ACC112 (cell line): ENCODE data around the gene SPEG.

Experiments
- H2AFZ ChIP-seq: fragments of 200-600 bp; sonication (generic); one replicate; pipeline ENCODE4 v1.6.0; 2017; ENCODE audit warnings: antibody characterized with exemption, low read length; ENCODE audit not compliant: unreplicated experiment
- H3K27ac ChIP-seq: fragments of 200-600 bp; sonication (generic); 2 replicates; pipeline ENCODE4 v1.5.1; 2014; ENCODE audit warnings: low read depth, mild to moderate bottlenecking, antibody characterized with exemption, low read length, moderate library complexity
- H3K27me3 ChIP-seq: fragments of 200-600 bp; sonication (generic); 2 replicates; pipeline ENCODE4 v1.6.1; 2014; ENCODE audit warnings: mild to moderate bottlenecking, antibody characterized with exemption, low read length, moderate library complexity, mixed read lengths; ENCODE audit not compliant: insufficient read depth
- H3K36me3 ChIP-seq: fragments of 200-600 bp; sonication (generic); 2 replicates; pipeline ENCODE4 v1.6.1; 2016; ENCODE audit warnings: mild to moderate bottlenecking, antibody characterized with exemption, low read length, moderate library complexity, mixed read lengths; ENCODE audit not compliant: insufficient read depth
- H3K4me1 ChIP-seq: fragments of 200-600 bp; sonication (generic); one replicate; pipeline ENCODE4 v1.6.1; 2016; ENCODE audit warnings: low read length, mixed read lengths; ENCODE audit not compliant: insufficient read depth, unreplicated experiment, control insufficient read depth
- H3K4me3 ChIP-seq: fragments of 200-600 bp; sonication (generic); 2 replicates; pipeline ENCODE4 v1.5.1; 2014; ENCODE audit warnings: mild to moderate bottlenecking, low read depth, low read length
- H3K79me2 ChIP-seq: fragments of 200-600 bp; sonication (generic); one replicate; pipeline ENCODE4 v1.6.0; 2016; ENCODE audit warnings: low read length; ENCODE audit not compliant: control insufficient read depth, unreplicated experiment, insufficient read depth

SPEG gene

DNA sequence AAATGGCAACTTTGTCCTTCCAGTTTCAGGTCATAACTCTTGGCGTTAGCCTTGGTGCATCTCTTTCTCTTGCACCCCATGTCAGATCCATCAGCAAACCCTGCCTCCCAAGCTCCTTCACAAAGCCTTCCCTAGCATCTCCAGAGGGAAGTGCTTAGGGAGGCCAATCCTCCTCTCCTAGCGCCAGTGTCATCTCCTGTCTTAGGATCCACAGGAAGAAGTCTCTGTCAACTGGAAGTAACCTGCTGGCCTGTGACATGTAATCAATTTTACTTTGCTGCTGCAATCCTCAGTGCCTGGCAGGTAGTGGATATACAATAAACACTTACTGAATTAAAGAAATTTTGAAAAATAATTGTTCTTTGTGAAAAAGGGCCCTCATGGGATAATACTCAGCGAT is 39.0 kb upstream of the SPEG start:
- Histone ChIP-seq H3K79me2 (no peaks in the 10 kb centered on the region), H3K36me3 (no peaks in the 10 kb centered on the region), H3K4me3 (no peak overlapping the region), H3K27ac (no peak overlapping the region), H2AFZ (no peak overlapping the region), H3K27me3 (no peaks in the 10 kb centered on the region), H3K4me1 (peaks cover 13% of the 10 kb centered on the region)

DNA sequence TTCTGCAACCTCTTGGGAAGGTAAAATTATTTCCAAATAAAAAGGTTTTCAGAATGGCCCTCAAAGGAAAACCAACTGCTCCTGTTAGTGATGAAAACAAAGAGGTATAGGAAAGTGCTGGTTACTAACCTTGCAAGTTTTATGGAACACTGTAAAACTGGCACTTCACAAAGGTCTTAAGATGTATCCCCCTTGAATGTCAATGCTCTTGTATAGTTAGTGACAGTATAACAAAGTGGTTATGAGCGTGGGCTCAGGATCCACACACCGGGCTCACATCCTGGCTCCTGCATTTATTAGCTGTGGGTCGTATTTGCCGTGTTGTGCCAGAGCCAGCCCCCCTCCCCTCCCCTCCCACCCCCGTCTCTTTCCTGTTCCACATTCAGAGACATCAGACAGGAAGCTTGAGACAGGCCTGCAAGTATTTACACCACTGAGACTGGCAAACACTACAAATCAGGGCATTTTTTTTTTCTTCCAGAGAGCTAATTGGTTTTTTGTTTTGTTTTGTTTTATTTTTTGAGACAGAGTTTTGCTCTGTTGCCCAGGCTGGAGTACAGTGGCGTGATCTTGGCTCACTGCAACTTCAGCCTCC is 37.7 kb upstream of the SPEG start:
- Histone ChIP-seq H3K4me3 (no peak overlapping the region), H2AFZ (peak overlapping the region; percentile 43), H3K4me1 (peaks cover 13% of the 10 kb centered on the region), H3K36me3 (no peaks in the 10 kb centered on the region), H3K27ac (no peak overlapping the region), H3K27me3 (no peaks in the 10 kb centered on the region), H3K79me2 (no peaks in the 10 kb centered on the region)

DNA sequence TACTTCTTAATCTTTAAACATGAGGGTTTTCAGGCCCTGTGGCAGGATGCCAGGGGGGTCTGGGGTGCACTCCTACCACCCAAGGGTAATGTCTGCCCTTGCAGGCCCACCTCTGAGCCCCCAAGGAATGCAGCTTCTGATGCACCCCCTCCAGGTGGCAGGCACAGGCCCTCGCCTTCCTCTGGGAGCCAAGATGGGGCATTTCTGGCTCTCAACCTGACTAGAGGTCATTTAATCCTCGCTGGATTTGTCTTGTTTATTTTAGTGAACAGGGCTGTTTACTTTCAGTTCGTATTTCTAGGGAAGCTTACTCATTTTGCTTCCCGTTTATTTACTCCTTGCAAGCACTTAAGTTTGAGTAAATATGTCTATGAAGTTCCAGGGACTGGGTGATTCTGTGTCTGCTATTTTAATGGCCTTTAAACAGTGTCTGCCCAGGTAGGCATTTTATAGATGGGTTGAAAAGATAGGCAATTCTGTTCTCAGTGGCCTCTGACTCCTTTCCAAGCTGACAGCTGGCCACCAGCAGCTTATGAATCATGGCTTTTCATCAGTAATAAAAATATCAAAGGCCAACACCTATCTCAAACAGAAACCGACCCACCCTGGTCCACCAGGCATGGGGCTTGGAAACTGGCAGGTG is 35.8 kb upstream of the SPEG start:
- Histone ChIP-seq H2AFZ (no peak overlapping the region), H3K36me3 (no peaks in the 10 kb centered on the region), H3K27me3 (no peaks in the 10 kb centered on the region), H3K4me3 (peak overlapping the region; percentile 20; the same call in 1 of the 2 replicates), H3K79me2 (no peaks in the 10 kb centered on the region), H3K27ac (no peak overlapping the region), H3K4me1 (peaks cover 17% of the 10 kb centered on the region)

DNA sequence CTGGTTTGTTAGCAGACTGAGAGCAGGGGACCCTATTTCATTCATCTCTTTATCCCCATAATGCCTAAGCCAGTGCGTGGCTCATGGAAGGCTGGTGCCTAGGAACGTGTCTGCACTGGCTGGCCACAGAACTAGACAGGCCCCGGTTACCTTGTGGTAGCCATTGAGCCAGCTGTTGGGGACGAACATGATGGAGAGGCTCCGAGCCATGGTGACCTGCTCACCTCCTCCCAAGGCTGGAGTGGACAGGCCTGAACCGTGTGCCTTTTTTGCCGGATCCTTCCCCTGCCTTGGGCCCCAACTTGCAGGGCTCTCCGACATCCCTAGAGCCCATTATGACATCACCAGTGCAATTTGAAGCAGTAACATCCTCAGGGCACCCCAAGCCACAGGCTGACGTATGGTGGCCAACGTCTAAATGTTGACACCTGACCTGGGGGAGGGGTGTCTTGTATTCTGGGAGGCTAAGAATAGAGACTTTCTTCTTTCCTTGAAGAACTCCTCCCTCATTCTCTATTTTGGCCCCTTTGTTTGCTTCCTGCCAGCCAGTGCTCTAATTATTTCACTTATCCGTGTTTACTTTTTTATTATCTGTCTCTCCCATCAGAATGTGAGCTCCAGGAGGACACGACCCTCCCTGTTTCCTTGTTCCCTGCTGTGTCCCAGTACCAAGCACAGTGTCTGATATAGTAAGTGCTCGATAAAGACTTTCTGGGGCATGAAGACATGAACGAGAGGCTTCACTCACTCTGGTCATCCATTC is 34.7 kb upstream of the SPEG start:
- Histone ChIP-seq H3K4me3 (no peak overlapping the region), H3K4me1 (peaks cover 17% of the 10 kb centered on the region), H3K27ac (no peak overlapping the region), H2AFZ (no peak overlapping the region), H3K27me3 (no peaks in the 10 kb centered on the region), H3K36me3 (no peaks in the 10 kb centered on the region), H3K79me2 (no peaks in the 10 kb centered on the region)

DNA sequence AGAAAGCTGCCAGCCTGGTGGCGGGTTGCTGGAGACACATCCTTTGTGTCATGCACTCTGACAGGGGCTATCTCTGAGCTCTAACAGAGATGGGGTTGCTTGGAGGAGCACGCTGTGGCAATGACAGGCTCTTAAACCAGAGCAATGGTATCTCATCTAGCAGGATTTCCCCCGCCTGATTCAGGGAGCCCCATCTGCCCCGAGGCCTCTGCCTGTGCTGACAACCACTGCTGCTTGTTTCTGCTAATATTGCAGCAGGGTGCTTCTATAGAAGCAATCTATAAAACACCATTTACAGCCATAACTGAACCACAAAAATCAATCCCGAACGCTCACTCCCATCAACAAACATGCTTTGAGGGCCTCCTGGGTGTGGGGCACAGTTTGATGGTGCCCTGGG is 34.1 kb upstream of the SPEG start:
- H3K27ac ChIP-seq = no peak overlapping the region
- H3K4me1 ChIP-seq = peaks cover 17% of the 10 kb centered on the region
- no peak overlapping the region for H3K4me3 ChIP-seq
- H3K79me2 ChIP-seq = no peaks in the 10 kb centered on the region
- H2AFZ ChIP-seq = no peak overlapping the region
- no peaks in the 10 kb centered on the region for H3K36me3 ChIP-seq
- no peaks in the 10 kb centered on the region for H3K27me3 ChIP-seq

DNA sequence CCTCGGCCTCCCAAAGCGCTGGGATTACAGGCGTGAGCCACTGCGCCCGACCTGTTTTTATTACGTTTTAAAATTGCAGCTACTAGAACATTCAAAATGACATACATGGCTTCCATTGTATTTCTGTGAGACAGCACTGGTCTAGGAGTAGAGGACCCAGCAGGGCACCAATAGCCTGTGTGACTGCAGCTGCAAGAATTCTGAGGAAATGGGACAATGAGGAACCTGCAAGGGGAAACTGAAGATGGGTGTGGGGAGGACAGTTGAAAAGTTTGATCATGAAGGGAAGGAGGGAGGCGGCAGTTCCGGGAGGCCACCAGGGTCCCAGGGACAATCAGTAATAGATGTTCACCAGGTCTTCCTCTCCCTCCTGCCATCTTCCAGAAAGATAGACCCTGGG is 33.0 kb upstream of the SPEG start:
- no peak overlapping the region for H3K4me3 ChIP-seq

DNA sequence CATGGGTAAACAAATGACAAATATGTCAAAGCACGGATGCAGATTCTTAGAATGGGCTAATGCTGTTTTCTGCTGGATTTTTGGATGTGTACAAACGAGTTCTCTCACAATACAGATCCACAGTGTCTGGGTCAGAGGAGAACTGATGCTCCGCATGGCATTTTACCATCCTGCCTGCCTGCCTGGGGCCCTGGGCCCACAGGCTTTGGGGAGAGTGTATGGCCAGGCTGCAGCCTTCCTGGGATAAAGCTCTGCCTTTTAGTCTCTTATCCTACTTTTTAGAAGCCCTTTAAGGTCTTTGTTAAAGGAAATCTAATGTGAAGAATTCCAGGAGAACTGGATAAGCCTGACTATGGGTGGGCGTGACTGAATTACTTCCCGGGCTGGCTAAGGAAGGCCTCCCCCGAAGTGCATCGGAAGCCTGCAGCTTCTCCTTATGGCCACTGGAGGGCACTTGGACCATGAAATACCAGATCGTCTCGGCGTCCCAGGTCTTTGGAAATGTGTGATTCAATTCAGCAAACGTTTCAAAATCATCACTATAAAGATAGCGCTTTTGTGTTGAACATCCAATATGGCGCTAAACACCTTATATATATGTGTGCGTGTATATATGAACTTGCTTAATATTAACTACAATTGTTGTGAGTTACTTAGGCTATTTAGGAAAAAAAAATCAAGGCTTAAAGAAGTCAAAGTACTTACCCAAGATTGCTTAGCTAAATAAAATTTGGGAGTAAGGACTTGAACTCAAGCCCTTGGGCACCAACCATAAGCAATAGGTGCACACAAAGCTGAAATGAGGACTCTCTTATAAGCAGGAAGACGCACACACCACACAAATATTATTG is 31.8 kb upstream of the SPEG start:
- Histone ChIP-seq H3K36me3 (no peaks in the 10 kb centered on the region), H2AFZ (no peak overlapping the region), H3K4me1 (peaks cover 29% of the 10 kb centered on the region)

More for the DNA sequence above, 33.0 kb upstream of the SPEG start:
- no peaks in the 10 kb centered on the region for H3K27me3 ChIP-seq
- H3K79me2 ChIP-seq = no peaks in the 10 kb centered on the region
- H2AFZ ChIP-seq = no peak overlapping the region
- no peaks in the 10 kb centered on the region for H3K36me3 ChIP-seq
- H3K27ac ChIP-seq = no peak overlapping the region
- H3K4me1 ChIP-seq = peaks cover 21% of the 10 kb centered on the region

DNA sequence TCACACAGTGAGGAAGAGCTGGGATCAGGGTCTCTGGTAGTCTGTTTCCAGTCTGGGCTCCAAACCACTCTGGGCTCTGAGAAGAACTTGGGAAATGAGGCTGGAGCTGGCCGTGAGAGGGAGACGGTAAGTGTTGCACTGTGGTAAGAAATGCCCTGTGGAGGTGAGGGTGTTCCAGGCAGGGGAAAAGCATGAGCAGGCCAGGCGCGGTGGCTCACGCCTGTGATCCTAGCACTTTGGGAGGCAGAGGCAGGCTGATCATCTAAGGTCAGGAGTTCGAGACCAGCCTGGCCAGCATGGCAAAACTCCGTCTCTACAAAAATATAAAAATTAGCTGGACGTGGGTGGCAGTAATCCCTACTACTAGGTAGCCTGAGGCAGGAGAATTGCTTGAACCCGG is 30.8 kb upstream of the SPEG start:
- Histone ChIP-seq H3K27me3 (no peaks in the 10 kb centered on the region), H3K36me3 (no peaks in the 10 kb centered on the region), H2AFZ (no peak overlapping the region), H3K27ac (no peak overlapping the region), H3K4me3 (no peak overlapping the region), H3K79me2 (no peaks in the 10 kb centered on the region), H3K4me1 (peaks cover 26% of the 10 kb centered on the region)

More for the DNA sequence above, 31.8 kb upstream of the SPEG start:
- Histone ChIP-seq H3K79me2 (no peaks in the 10 kb centered on the region), H3K27me3 (no peaks in the 10 kb centered on the region), H3K27ac (no peak overlapping the region), H3K4me3 (no peak overlapping the region)

DNA sequence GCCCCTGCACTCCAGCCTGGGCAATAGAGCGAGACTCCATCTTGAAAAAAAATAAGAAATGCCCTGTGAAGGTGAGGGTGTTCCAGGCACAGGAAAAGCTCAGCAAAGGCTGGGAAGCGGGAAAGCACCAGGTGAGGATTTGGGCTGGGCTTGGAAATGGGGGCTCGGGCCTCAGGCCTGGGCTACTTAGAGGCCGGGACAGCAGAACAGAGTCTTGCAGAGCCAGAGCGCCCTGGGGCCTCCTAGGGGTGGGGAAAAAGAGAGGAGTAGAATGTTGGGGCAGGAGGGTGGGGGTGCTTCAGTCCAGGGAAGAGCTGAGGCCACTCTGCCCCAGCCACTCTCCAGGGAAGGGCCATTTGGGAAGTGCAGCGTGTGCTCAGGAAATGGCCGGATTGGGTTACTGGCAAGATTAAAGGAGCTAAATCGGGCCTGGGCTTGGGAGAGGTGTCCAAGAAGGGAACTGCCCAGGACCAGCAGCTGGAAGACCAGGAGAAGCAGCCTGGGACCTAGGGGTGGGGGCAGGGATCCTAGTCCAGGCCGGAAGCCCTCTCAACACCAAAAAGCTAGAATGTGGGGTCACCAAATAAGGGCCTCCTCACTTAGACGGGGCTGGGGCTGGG is 30.2 kb upstream of the SPEG start:
- Histone ChIP-seq H3K79me2 (no peaks in the 10 kb centered on the region), H3K27me3 (no peaks in the 10 kb centered on the region), H3K36me3 (no peaks in the 10 kb centered on the region), H3K27ac (no peak overlapping the region), H3K4me1 (peaks cover 21% of the 10 kb centered on the region), H2AFZ (no peak overlapping the region), H3K4me3 (no peak overlapping the region)

DNA sequence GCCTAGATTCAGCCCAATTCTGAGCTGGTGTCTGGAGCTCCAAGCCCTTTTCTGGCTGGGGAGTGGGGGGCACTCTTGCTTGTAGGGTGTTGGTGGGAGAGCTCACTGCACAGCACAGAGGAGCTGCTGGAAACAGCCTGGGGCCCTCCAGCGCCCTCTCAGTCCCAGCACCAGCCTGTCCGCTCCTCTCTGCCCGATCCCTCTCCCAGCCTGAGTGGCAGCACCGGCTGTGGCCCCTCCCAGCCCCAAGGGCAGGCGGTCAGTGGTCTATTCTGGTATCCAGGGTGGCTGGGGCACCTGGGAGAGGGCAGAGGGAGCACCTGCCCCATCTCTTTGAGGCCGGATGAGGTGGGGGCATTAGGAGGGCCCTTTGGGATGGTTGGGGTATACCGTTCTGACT is 29.7 kb upstream of the SPEG start:
- Histone ChIP-seq H3K36me3 (no peaks in the 10 kb centered on the region), H2AFZ (no peak overlapping the region), H3K4me1 (peaks cover 21% of the 10 kb centered on the region), H3K27ac (no peak overlapping the region), H3K4me3 (no peak overlapping the region), H3K79me2 (no peaks in the 10 kb centered on the region), H3K27me3 (no peaks in the 10 kb centered on the region)
